Activated CD8-positive, alpha-beta memory T cell treated with anti-CD3 and anti-CD28 coated beads for 48 hours (primary cell): Measurements from ENCODE around the gene ANKRD33B.
"Not testable (repeated sequence)": the region's sequence is repeated elsewhere in the genome, so short reads cannot be mapped to it uniquely, and the experiment has no call there.

Source experiments
- DNase-seq, 3 experiments: peaks; one replicate each; pipeline ENCODE4 v3.0.0-alpha.2; 2020; ENCODE audit warnings: low read depth in 2 of 3, low spot score in 2 of 3

ANKRD33B gene

DNA sequence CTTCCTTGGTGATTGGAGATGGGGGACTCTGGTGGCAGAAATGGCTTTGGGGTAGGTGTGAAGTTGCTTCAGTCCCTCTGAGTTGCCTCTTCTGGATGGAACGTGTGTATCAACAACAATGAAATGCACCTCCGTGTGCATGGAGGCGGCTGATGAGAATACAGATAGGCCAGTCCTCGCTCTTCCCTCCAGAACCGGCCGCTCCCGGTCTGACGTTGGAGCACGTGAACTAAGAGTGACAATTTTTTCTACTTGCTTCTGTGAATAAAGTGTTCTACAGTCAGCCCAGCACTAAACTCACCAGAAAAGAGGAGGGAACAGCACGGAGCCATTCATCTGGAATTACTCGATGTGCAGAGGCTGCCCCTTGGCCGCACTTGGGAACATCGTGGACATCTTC lies 90.7 kb downstream of the ANKRD33B start:
- DNase-seq, result no peak

DNA sequence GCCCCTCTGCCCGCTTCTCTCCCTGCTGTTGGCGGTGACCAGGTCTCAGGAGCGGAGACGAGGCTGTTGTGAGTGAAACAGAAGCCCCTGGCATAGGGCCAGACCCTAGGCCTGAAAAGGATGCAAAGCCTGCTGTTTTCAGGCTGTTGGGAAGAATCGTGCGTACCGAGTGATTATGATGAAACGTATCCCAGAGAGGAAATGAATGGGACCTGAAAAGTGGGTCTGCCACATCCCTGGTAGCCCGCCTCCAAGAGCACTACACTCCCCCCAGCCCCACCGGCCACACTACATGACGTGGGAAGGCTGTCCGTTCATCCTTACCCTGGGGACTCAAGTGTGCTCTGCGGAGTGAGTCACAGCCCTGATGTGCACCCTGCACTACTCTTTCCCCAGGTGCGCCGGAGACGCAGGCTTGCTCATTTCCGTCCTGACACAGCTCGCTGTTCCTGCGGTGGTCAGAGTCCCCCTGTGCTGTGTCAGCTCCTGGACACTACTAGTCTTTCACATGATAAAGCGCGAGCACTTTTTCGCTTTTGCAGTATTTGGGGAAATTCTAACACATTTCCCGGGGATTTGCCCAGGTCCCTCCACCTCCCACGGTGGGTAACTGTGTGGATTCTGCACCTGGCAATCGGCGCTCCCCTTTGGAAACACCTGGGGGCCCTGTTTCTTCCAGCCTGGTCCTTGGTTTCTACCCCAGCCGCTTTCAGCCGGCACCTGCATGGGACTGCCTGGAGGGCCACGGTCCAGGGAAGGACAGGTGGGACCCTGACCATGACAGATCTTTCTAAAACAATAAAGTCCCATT lies 91.5 kb downstream of the ANKRD33B start:
- no peak for DNase-seq

DNA sequence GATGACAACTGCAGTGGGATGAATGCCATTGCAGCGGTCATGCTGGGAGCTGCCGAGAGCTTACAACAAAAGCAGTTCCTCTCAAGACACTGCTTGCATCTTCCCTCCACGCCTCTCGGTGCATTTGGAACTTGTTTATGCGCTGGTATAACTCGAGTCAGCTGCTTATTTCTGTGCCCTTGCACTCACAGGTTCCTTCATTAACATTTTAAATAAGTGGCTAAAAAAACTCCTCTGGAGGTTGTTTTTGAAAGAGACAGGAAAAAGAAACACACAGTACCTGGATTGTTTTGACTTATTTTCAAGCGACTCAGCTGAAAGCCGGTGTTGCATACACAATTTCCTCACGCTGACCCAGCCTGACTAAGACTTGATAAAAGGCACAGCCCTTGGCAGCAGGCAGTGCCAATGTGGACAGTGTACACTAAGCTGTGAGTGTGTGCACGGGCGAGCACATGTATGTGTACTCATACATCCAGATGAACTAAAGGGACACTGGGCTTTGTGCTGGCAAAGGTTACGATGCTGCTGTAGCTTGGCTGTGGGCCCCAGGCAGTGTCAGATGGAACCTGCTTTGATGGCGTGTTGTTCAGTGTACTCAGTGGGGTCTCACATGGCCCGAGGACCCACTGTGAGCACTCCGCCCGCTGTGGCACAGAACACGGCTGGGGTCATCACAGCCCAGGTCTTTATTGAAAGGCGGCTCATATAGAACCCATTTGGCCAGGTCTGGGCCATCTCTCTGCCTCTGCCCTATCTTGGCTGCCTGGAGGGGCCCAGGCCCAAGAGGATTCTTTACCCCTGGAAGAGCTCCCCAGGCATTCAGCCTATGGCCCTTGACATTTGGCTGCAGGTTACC lies 92.3 kb downstream of the ANKRD33B start:
- DNase-seq, result no peak

DNA sequence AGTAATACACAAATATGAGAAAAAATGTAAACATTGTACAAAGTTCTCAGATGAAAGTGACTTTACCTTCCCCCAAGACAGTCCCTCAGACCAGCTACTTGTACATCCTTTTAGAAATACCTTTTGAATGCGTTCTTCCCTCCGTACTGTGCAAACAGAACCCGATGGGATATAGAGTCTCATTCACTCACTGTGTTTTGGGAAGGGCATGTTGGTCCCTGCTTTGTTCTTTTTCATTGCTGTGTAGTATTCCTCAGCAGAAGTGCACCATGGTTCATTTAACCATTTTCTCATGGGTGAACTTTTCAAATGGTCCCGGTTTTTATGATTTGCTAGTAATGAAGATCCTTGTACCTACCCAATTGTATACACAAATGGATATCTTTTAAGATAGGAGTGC lies 94.4 kb downstream of the ANKRD33B start:
- DNase-seq, result no peak

DNA sequence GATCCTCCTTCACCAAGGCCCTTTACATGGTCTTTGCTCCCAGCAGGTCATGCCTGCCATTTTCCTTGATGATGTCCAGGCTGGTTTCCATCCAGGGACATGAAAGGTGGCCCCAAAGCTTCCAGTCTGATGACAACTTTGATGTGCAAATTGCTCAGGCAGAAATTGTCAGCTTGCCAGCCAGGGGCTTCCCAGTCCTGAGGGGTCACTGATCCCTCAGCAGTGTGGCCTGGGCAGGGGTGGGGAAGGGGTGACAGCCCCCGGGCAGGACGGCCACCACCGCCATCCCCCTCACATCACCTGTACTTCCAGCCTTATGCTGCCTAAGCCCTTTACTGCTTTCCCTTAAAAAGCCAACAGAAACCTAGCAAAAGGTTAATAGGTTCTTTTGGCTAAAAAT lies 96.3 kb downstream of the ANKRD33B start:
- DNase-seq, result no peak

DNA sequence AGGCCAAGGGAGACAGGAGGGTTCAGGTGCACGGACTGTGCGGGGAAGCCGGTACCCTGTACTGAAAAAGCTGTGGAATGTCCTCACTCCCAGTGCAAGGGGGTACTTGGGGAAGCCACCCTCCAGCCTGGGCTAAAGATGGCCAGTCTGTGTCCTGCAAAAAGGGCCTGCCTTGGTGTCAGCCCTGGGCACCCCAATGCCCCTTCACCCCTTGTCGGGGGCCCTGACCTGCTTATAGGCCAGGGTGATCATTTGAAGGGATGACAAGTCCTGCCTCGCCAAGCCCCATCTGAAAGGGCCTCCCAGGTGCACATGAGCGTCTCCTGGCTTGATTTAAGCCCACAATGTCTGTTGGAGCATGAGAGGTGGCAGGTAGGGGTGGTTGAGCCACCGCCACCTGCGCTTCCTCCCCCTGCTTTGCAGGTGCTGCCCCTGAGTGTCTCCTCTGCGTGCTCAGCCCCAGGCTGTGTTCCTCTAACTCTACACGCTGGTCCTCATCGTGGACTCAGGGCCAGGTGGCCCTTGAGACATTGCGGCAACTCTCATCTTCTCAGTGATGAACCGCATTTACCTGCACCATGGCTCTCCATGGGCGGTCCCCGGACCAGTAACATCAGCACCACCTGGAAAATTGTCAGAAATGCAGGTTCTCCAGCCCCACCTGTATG lies 97.0 kb downstream of the ANKRD33B start:
- no peak for DNase-seq

DNA sequence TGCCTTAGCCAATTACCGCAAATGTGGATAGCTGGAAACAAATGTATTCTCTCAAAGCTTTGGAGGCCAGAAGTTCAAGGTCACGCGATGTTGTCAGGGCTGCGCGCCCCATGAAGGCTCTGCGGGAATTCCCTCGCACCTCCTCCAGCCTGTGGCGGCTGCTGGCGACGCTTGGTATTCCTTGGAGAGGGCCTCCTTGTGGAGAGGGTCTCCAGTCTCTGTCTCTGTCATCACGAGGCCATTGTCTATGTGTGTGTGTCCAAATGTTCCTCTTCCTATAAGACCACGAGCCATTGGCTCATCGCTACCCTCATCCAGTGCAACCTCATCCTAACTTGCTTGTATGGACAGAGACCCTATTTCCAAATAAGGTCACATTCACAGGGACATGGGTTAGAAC lies 97.5 kb downstream of the ANKRD33B start:
- DNase-seq, result no peak

DNA sequence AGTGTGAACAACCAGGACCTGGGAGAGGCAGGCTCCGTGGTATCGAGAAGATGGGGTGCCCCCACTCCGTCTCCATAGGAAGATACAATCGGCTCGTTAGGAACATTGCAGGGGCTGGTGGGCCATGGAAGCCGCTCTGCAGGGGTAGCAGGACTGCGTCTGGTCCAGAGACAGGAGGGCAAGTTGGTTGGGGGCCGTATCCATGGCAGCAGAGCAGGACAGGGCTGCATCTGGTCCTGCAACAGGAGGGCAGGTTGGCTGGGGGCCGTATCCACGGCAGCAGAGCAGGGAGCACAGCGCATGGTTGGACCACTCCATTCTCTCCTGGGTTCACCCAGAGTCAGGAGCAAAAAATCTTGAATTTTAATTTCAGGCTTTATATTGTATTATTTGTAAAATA lies 98.2 kb downstream of the ANKRD33B start:
- DNase-seq, result no peak

DNA sequence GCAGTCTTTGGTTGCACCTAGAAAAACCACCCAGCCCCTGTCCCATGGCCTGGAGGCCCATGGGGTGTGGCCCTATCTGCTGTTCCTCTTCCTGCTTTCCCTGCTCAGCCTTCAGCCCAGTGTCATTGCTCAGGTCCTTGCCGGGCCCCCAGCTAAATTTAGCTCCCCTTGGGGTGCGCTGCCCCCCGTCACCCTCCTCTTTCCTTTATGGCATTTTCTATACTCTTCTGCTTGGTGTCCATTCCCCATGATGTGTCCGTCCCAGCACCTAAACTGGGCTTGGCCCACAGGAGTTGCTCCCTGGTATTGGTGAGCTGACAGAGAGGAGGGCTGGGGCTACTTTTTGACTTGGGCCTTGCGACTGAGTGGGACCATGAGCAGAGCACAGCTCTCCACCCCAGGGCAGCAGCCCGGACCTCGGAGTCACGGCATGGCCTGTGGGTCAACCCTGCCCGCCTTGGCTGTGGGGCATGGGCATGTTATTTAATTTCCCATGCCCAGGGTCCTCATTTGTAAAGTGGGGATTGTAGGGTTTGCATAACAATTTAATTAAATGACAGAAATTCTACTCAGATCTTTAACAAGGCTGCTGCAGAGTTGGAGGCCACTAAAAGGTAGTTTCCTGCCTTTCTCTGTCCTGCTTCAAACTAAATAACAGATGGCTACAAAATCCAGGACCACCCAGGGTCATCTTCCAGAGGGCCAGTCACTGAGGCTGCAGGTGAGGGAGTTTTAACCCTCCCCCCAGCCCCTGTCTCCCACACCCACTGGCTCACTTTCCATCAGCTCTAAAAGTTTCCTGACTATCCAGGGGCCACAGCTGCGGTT lies 99.0 kb downstream of the ANKRD33B start:
- no peak for DNase-seq

DNA sequence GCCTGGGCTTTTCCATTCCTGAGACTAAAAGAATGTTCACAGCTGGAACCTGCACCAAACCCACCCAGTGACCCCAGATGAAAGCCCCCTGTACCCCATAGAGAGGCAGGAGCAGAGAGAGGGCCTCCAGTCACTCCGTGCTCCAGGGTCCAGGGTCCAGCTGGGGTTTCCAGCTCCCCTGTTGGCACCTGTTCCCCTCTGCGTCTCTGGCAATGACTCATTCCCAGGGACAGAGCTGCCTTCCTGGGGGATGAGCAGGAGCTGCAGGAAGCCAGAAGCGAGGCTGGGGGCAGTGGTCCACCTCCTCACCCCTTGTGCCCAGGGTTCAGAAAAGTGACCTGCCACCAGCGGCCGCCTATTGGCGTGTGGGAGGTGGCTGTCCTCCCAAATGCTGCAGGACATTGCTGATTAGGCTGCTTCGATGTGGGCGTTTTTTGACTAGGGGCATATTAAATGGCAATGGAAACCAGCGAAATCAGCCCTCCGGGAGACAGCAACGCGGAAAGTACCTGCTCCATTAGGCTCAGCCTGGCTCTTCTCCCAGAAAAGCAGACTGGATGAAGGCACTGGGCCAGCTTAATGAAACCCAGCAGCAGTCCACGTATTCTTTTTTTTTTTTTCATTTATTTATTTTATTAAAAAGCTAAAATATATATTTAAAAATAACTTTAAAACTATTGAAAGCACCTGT lies 99.8 kb downstream of the ANKRD33B start:
- DNase-seq, result no peak

DNA sequence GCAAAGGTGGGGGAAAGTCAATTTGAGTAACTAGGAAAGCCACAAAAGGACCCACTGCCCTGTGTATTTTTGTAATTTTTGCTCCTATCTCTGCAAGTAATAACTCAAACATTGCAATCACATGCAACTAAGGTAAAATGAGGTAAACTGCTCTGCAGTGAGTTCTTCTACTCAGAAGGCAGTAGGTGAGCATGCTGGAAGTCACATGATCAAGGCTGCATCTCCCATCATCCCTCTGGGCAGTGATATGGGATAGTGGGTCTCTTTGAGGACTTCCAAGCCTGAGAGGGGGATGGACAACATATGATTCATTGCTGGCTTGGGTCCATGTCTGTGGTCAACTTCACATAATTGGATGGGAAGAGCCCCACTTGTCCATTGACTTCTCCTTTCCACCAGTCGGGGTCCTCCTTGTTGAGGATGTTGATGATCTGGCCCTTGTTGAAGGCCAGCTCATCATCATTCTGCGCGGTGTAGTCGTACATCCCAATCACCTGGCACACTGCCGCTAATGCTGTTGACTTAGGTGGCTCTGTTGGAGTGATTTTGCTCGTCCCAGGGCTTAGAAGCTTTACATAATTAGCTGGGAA lies 100.4 kb downstream of the ANKRD33B start:
- not testable (repeated sequence) for DNase-seq

DNA sequence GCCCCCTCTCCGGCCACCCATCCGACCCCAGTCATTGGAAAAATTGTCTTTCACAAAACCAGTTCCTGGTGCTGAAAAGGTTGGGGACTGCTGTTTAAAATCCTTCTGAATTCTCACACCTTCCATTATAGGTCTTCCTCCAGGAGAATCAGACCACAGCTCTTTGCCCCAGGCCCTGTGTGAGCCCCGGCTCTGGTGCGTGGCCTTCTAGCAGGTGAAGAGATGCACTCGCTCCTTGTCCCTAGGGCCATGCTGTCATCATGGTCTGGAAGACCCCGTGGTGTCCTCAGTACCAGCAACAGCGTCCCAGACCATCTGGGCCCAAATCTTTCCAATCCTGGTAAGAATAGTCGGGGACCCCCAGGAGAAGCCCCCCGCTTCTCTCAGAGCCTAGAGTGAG lies 101.9 kb downstream of the ANKRD33B start:
- no peak for DNase-seq

DNA sequence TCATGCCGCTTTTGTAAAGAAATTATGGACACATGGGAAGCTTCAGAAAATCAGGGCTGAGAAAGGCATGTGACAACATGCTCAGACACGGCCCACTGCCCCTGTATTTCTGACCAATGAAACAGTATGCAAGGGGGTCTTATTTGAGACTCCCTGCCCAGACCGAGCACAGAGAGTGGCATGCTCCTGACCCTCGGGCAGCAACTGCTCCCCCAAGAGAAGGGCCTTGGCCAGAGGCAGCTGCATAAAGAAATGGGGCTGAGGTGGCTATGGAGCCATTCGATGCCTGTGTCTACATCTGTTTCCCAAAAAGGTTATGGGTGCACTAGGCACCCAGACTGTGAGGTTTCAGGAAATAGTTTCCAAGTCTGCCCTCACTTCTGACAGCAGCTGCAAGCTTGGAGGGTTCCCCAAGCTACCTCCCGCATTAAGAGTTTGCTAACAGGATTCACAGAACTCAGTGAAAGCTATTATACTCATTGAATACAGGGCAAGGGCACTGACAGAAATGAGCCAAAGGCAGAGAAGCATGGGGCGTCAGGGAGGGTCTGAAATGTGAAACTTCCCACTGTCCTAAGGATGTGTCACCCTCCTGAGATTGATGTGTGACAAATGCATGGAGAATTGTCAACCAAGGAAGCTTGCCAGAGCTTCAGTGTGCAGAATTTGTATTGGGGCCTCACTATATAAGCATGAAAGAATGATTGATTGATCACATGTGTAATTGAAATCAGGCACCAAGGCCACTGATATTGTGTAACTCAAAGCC lies 102.8 kb downstream of the ANKRD33B start:
- no peak for DNase-seq

DNA sequence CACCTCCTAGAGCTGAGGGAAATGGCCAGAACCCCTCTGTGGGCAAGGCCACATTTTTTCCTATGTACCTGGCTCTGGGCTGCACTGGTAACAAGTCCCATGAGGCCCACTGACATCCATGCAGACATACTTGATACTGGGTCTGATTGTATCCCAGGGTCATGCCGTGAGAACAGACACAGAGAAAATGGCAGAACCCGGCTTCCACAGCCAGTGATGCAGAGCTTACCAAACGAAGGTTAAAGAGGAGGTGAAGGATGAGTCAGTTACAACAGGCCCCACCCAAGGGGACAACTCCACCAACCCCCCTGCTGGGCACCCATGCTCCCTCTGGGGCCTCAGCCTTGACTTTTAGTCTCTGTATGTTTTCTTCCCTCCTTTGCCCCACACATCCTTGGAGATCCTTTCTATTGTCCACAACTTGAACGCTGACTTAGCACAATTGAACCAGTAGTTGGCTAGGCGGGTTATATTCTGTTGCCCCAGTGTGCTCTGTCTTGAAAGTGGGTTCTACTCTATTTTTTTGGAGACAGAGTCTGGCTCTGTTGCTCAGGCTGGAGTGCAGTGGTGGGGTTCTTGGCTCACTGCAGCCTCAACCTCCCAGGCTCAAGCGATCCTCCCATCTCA lies 103.7 kb downstream of the ANKRD33B start:
- no peak for DNase-seq

DNA sequence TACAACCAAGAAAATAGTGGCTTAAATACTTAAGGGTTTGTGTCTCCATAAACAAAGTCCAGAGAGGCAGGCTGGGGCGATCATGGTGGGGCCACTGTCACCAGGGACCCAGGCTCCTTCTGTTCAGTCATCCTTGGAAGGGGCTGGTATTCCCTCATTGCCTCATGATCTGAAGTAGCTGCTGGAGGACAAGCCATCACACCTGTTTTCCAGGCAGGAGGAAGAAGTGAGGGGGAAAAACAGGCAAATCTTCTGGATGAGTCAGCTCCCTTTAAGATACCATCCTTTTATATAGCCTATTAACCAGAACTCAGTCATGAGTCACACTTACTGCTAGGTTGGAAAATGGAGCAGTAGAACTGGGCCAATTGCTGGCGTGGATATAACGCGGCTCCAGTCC lies 104.8 kb downstream of the ANKRD33B start:
- DNase-seq, result no peak

DNA sequence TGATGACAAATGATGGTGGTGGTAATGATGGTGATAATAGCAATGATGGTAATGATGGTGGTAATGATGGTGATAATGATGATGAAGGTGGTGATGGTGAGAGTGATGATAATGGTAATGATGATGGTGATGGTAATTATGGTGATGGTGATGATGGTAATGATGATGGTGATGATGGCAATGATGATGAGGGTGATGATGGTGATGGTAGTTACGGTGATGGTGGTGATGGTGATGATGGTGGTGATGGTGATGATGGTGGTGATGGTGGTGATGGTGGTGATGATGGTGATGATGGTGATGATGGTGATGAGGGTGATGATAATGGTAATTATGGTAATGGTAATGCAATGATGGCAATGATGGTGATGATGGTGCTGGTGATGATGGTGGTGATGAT lies 106.1 kb downstream of the ANKRD33B start:
- DNase-seq, result no peak

DNA sequence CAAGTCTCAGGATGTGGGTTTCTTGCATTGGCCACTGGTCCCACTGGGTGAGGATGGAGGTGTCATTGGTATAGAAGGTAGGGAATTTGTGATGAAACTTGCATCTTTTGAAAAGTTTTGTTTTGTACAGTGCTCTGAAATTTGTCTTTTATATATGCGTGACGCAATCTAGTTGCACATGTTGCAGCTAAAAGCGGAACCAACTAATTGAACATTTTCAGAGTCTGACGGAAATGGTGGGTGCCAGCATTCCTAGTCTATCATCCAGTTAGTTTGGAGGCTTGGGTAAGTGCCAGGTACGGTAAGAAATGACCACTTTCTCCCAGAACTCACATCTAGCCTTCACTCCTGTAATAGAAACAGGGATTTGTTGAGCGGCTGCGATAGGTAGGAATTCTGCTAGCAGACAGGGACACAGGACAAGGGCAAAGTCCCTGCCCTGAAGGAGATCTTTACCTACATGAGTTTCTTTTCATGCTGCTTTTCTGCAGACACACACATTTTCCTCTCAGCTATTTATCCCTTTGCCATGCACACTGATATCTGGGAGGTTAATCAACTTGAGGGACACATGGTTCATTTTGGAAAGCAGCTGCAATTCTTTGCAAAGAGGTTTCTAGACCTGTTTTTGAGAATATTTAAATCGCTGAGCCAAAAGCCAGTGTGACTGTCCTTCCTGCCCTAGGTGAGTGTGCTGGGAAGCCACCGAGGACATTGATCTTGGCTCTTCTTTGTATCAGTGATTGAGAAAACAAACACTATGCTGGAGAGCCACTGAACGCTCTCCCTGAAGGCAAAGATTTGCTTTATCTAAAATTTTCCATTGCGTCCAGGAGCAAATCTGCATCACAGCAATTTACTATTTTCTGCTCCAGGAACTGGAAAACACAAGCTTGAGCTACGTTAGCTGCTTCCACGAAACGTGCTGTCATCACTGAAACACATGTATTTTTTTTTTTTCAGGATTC lies 107.5 kb downstream of the ANKRD33B start:
- no peak for DNase-seq
